ENCODE measurements around the gene ALAS1.

GRCh38 chr3:52176180-52176752 lies 21.7 kb upstream of the ALAS1 start:
- no peak for TF ChIP-seq POLR2A (IDR thresholded peaks at IDR 0.05)
- TF ChIP-seq, protein P1, sequence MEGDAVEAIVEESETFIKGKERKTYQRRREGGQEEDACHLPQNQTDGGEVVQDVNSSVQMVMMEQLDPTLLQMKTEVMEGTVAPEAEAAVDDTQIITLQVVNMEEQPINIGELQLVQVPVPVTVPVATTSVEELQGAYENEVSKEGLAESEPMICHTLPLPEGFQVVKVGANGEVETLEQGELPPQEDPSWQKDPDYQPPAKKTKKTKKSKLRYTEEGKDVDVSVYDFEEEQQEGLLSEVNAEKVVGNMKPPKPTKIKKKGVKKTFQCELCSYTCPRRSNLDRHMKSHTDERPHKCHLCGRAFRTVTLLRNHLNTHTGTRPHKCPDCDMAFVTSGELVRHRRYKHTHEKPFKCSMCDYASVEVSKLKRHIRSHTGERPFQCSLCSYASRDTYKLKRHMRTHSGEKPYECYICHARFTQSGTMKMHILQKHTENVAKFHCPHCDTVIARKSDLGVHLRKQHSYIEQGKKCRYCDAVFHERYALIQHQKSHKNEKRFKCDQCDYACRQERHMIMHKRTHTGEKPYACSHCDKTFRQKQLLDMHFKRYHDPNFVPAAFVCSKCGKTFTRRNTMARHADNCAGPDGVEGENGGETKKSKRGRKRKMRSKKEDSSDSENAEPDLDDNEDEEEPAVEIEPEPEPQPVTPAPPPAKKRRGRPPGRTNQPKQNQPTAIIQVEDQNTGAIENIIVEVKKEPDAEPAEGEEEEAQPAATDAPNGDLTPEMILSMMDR (IDR thresholded peaks at IDR 0.05), result no peak
